ENCODE data around the gene KNL1.
"Not testable (repeated sequence)": the region's sequence is repeated elsewhere in the genome, so short reads cannot be mapped to it uniquely, and the experiment has no call there.

Gene KNL1

DNA sequence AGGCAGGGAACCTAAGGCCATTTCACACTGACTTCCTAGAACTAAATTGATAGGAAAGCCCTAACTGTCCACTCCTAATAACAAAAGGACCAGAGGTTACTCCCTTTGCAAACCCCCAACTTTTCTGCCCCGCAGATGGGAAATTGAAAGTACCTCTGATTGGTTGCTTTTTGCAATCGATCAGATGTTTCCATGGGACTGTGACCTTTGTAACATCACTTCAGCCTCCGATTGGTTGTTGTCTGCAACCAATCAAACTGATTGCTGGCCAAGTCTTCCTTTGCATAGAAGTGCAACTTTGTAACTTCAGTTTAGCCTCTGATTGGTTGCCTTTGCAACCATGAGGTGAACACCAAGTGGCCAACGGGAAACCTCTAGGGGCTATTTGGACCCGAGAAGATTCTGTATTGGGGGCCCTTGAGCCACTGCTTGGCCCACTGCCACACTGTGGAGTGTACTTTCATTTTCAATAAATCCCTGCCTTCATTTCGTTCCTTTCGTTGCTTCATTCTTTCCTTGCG is 11.3 kb upstream of the KNL1 start:
- no peak for DNase-seq

DNA sequence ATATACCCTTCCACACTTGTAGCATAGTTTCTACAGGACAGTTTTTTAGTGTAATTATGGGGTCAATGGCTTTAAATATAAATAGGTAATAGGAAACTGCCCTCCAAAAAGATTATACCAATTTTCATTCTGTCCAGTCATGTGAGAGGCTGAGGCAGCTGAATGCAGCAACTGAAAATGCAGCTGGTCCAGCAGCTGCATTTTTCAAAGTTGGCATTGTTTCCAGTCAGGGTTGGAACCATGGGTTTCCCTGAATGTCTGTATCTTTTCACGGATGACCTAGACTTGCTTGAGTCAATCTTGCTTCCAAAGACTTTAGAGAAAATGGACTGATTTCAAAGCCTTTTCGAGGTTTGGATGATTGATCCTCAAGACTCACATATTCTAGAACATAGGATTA is 9.9 kb upstream of the KNL1 start:
- DNase-seq = no peak

DNA sequence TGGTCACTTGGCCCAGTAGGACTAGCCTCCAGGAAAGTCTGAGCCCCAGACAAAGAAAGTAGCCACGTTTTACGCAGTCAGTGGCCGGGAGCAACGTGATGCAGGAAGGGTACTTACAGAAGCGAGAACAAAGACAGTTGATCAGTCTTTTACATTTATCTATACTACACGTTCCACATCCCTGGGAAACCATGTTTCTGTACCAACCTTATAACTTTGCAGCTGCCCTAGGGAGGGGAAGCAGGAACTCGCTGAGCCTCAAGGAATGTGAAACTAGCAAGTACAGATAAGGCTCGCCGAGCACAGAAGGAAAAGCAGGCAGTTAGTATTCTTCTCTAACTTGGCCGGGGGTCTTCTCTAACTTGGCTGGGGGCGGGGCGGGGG is 3.4 kb upstream of the KNL1 start:
- DNase-seq = no peak

DNA sequence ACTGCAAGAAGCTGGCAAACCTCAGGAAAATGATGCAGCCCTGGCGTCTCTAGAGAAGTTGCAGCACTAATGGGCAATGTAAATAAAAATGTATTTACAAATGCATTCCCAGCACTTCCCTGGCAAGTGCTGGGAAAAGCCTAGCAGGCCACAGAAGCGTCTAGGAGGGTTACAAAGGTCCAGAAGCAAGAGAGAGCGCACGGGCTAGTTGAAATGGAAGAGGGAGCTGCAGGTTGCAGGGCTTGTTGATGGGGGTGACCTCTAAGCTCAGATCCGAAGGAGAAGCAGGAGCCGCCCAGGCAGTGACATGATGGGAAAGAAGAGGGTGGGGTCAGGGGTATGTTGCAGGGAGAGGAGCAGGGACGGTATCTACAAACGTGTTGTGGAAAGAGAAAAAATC is 2.7 kb upstream of the KNL1 start:
- no peak for DNase-seq

DNA sequence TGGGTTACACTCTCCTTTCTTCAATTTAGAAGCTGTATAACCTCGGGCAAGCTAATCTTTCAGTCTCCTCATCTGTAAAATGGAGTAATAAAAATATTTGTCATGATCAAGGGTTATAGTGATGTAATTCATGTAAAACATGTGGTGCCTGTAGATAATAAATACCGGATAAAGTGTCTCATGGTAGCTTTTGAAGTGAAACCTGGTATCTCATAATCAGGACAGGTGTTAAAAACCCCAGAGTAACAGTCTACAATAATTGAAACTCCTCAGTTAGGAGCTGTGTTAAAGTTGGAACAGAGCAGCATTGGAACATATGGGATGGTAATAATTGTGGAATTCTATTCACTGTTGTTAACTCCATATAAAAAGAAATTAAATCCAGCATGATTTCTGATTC is 884 bp upstream of the KNL1 start:
- DNase-seq = no peak

DNA sequence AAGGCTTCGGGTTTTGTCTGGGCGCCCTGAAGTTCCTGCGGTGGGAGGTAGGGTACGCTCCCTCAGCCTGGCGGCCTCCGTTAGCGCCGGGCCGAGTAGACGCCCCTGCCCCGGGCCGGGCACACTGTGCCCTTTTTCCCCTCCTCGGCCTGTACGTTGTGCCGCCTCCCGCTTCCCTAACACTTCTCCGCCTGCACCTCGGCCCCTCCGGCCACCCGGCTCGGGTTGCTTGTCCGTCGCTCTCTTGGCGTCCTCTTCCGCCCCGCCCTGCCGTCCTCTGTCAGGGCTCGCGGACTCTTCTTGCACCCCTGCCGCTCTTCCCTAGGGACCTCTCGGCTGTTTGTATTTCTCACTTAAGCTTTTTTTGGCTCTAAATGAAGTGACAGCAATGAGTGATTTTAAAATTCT is 384 bp downstream of the KNL1 start:
- no peak for DNase-seq

DNA sequence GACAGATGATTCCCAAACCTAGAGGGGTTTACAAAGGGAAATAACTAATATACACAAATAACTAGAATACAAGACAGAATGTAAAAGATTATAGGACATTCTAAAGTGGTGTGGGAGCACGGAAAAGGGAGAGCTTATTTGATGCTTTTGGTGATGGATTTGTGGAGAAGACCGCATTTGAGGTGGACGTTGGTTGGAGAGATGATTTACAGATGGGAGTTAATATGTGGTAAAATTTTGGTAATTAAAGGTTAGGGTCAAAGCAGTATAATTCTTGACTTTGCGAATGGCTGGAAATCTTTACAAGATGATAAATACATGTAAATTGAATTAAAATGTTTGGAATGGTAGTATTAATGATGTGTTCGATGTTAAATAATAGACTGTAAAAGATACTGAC is 1.2 kb downstream of the KNL1 start:
- no peak for DNase-seq

DNA sequence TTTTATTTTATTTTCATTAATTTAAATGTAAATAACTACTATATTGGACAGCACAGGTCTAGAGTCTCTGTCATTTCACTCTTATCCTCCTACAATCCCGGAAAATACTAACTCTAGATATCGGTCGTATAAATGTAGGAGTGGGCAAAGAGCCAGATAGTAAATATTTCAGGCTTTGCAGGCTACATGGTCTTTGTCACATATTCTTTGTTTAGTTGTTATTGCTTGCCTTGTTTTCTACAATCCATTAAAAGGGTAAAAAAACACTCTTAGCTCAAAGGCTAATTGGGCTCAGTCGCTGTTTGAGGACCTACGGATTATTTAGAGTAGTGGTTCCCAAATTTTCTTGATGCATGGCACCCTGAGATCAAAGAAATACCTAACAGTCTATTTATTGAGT is 1.7 kb downstream of the KNL1 start:
- no peak for DNase-seq

DNA sequence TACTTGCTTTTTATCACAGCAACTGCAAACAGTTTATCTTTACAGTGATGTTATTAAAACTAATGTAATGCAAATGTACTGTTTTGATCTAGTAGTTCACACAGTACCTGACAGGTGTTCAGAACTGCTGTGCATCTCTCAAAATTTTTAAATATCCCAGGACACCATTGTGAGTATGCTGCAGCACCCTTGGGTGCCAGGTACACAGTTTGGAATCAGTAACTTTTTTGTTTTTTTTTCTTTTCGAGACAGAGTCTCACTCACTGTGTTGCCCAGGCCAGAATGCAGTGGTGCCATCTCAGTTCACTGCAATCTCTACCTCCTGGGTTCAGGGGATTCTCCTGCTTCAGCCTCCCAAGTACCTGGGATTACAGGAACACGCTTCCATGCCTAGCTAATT is 3.0 kb downstream of the KNL1 start:
- DNase-seq = no peak

DNA sequence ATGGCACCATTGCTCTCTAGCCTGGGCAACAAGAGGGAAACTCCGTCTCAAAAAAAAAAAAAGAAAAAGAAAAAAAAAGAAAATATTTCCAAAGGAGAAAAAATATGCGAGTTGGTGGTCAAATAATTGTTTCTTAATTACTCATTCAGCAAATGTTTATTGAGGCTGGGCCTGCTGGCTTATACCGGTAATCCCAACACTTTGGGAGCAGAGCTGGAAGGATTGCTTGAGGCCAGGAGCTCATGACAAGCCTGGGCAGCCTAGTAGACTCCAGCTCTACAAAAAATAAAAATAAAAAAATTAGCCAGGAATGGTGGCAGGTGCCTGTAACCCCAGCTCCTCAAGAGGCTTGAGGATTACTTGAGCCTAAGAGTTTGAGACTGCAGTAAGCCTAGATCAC is 4.1 kb downstream of the KNL1 start:
- no peak for DNase-seq

DNA sequence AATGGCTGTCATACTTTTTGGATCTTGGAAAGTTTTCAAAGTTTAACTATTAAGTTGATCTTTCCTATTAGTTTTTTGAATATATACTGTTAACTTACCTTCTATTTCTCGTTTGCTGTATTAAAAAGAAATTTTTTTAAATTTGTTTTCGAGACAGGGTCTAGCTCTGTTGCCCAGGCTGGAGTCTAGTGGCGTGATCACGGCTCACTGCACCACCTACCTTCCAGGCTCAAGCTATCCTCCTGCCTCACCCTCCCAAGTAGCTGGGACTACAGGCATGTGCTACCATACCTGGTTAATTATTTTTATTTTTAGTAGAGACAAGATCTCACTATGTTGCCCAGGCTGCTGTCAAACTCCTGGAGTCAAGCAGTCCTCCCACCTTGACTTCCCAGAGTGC is 4.6 kb downstream of the KNL1 start:
- DNase-seq = no peak

DNA sequence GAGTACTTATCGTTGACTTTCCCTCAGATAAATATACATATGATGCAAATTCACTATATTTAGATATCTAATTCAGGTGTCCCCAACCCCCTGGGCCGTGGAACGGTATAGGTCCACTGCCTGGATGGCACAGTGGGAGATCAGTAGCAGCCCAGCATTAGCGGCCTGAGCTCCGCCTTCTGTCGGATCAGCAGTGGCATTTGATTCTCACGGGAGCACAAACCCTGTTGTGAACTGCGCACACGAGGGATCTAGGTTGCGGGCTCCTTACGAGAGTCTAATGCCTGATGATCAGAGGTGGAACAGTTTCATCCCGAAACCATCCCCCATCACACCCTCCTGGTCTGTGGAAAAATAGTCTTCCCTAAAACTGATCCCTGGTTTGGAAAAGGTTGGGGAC is 6.9 kb downstream of the KNL1 start:
- no peak for DNase-seq

DNA sequence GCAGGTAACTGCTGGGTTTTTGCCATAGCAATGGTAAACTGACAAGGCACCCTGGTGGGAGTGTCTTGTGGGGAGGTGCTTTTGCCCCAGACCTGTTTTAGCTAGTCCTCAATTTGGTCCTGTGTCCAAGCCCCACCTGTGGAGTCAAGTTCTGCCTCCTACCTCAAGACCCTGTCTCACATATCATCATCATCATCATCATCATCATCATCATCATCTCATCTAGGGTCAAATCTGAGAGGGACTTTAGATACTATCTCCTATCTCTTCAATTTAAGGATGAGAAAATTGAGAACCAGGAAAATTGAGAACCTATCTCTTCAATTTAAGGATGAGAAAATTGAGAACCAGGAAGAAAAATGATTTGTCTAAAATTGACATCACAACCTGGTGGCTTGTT is 9.9 kb downstream of the KNL1 start:
- no peak for DNase-seq

DNA sequence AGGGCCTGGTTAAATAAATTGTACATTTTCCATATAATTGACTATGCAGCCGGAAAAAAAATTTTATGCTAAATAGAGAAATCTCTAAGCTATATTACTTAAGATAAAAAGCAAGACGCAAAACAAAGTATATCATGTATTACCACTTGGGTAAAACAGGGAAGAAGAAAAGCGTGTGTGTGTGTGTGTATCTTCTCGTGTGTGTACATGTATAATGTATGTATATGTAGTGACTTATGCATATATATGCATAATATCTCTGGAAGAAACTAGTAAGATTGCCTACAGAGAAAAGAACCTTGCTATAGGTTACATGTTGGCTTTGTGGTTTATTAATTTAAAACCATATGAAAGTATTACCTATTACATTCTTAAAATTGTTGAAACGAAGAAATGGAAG is 19.0 kb downstream of the KNL1 start:
- no peak for DNase-seq

DNA sequence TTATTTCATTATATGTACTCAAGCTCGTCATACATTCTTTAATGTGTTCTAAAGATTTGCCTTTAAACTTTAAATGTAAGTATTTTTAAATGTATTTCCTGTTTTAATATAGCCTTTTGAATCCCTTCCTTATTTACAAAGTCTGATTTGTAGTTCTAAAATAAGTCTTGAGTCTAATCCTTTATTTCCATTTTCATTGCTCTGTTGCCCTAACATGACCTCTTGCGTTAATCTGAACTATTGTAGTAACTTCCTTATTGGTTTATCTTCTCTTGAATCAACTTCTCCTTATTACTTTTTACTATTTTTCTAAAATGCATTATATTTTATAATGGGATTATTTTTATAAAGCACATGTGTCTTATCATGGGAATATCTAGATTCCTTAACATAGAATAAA is 24.0 kb downstream of the KNL1 start:
- DNase-seq = no peak

DNA sequence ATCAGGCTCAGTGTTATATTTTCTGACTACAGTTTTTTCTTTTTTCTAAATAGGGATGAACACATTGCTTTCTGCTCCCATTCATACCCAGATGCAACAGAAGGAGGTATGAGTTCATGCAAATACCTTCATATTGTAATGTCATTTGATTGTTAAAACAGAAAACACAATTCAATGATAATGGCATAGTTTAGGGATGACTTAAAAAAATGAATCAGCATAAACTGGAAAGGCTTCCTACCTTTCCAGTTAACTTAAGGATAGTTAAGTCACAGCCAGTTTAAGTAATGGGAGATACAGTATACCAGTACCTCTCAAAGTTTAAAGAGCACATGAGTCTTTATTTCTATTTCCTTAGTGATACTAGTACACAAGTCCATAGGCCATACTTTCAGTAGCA is 24.9 kb downstream of the KNL1 start:
- DNase-seq = no peak

DNA sequence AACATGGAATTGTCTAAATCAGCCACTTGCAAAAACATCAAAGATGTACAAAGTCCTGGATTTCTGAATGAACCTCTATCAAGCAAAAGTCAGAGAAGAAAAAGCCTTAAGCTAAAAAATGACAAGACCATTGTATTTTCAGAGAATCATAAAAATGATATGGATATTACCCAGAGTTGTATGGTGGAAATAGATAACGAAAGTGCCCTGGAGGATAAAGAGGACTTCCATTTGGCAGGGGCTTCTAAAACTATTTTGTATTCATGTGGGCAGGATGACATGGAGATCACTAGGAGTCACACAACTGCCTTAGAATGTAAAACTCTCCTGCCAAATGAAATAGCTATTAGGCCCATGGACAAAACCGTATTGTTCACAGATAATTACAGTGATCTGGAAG is 29.3 kb downstream of the KNL1 start:
- no peak for DNase-seq

DNA sequence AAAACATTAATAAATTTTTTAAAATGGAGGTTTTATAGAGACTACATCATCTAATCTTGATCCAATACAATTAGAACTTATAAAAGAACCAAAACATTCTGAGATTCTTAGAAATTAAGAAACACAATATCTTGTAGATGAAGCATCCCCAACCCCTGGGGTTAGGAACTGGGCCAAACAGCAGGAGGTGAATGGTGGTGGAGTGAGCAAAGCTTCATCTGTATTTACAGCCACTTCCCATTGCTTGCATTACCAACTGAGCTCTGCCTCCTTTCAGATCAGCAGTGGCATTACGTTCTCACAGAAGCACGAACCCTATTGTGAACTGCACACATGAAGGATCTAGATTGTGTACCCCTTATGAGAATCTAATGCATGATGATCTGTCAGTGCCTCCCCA is 36.3 kb downstream of the KNL1 start:
- DNase-seq = no peak

DNA sequence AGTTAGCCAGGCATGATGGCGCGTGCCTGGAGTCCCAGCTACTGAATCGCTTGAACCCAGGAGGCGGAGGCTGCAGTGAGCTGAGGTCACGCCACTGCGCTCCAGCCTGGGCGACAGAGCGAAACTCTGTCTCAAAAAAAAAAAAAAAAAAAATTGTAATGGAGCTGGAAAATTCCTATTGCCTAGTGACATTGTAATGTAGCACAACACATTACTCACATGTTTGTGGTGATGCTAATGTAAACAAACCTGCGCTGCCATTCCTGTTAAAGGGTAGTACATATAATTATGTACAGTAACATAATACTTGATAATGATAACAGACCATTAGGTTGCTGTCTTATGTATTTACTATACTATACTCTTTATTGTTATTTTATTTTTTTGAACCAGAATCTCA is 39.1 kb downstream of the KNL1 start:
- DNase-seq = no peak

DNA sequence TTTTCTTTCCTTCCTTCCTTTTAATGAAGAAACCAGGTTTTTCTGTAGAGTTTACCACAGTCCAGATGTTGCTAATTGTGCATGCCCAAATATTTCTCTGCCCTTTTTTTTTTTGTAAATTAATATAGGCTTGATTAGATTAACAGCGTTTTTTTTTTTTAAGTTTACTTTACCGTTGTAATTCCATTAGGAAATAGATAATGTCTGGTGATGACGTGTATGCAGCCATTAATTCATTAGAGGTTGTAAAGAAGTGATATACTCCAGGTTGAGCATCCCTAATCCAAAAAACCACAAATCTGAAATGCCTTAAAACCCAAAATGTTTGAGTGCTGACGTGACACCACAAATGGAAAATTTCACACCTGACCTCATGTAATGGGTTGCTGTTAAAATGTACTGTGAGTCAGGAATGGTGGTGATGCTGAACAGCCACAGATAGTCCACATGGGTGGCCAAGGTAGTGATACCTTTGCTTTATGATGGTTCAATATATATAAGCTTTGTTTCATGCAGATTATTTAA is 43.2 kb downstream of the KNL1 start:
- no peak for DNase-seq

DNA sequence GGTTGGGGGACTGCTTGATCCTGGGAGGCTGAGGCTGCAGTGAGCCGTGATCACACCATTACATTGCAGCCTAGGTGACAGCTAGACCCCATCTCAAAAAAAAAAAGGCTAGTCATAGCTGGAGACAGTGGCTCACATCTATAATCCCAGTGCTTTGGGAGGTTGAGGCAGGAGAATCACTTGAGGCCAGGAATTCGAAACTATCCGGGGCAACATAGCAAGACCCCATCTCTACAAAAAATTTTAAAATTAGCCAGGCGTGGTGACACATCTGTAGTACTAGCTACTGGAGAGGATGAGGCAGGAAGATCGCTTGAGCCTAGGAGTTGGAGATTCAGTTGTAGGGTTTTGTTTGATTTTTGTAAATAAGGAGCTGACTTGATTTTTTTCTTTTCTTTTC is 45.6 kb downstream of the KNL1 start:
- no peak for DNase-seq

DNA sequence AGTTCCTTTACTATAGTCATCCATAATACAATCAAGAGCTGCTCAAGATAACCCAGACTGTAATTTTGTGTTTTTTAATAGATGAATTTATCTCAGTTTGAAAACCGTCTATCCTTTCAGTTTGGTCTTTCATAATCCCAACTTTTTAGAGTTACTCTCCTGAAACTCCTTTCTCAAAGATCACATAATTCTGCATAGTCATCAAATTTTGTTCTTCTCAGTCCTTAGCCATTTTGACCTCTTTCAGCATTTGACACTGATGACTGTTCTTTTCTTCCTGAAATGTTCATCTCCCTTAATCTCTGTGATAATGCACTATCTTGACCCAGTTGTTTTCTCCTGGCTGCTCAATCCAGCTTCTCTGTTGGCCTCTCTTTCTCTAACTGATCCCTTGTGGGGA is 53.5 kb downstream of the KNL1 start:
- no peak for DNase-seq

DNA sequence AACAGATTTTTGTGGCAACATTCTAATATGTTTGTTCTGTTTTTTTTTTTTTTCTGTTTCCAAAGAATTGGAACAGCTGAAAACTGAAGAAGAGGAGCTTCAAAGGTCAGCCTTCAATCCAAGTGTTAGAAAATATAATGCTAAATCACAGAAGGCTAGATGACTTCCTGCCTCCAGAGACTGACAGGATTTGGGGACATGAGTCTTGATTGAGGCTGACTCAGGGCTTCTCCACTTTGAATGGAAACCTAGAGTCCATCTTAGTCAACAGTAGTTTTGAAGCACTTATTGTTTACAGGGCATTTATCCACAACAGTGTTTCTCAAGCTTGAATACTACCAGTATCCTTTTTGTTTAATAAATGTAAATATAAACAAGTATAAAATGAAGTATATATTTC is 56.4 kb downstream of the KNL1 start:
- DNase-seq = no peak

DNA sequence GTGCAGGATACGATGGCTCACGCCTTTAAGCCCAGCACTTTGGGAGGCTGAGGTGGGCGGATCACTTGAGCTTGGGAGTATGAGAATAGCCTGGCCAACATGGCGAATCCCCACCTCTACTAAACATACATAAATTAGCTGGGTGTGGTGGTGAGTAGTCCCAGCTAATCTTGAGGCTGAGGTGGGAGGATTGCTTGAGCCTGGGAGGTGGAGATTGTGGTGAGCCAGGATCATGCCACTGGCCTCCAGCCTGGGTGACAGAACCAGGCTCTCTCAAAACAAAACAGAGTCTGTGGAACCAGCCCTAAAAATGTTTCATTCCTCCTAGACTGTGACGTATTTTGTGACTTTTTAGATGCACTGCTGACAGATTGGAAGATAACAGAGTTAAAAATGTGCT is 66.6 kb downstream of the KNL1 start:
- no peak for DNase-seq

DNA sequence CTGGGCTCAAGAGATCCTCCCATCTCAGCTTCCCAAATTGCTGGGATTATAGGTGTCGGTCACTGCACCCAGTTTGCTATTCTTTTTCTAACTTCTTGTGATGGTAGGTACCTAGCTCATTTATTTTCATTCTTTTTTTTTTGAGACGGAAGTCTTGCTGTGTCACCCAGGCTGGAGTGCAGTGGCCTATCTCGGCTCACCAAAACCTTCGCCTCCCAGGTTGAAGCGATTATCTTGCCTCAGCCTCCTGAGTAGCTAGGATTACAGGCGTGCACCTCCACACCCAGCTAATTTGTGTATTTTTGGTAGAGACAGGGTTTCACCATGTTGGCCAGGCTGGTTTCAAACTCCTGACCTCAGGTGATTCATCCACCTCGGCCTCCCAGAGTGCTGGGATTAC is 70.9 kb downstream of the KNL1 start:
- DNase-seq = no peak

DNA sequence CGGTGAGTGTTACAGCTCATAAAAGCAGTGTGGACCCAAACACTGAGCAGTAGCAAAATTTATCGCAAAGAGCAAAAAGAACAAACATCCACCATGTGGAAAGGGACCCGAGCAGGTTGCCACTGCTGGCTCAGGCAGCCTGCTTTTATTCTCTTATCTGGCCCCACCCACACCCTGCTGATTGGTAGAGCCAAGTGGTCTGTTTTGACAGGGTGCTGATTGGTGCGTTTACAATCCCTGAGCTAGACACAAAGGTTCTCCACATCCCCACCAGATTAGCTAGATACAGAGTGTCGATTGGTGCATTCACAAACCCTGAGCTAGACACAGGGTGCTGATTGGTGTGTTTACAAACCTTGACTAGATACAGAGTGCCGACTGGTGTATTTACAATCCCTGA is 82.2 kb downstream of the KNL1 start:
- DNase-seq = not testable (repeated sequence)

Measured in NCI-H187 treated with DMSO at 0.1 percent for 48 hours (cell line).